SK-N-MC (cell line): ENCODE measurements around the gene ZNF770.
A peak's percentile ranks its signal among the peaks of the same experiment; 100 is the strongest.
"Not testable (repeated sequence)": the region's sequence is repeated elsewhere in the genome, so short reads cannot be mapped to it uniquely, and the experiment has no call there.

ENCODE experiments used
- DNase-seq: peaks from one replicate; pipeline ENCODE4 v3.0.0-alpha.2; 2011; ENCODE audit warnings: low read depth, low spot score
- H3K27ac ChIP-seq: fragments of 200-600 bp; sonication (generic); 2 replicates; pipeline ENCODE4 v1.5.1; 2016; ENCODE audit warnings: mixed run types
- H3K36me3 ChIP-seq: fragments of 200-600 bp; sonication (generic); 2 replicates; pipeline ENCODE4 v1.6.1; 2017; ENCODE audit warnings: antibody characterized with exemption, low read length, mixed read lengths; ENCODE audit not compliant: insufficient read depth
- H3K4me3 ChIP-seq: fragments of 200-600 bp; sonication (generic); 2 replicates; pipeline ENCODE4 v1.5.1; 2016
- H3K9ac ChIP-seq: fragments of 200-600 bp; sonication (generic); 2 replicates; pipeline ENCODE4 v1.8.0; 2017; ENCODE audit warnings: mixed run types, mixed read lengths; ENCODE audit not compliant: insufficient read length
- H3K9me3 ChIP-seq: fragments of 200-600 bp; sonication (generic); 2 replicates; pipeline ENCODE4 v1.6.1; 2017; ENCODE audit warnings: low read depth, mild to moderate bottlenecking, antibody characterized with exemption, low read length, moderate library complexity, mixed read lengths
- EZH2 ChIP-seq: fragments of 200-600 bp; sonication (generic); IDR thresholded peaks from one replicate; pipeline ENCODE4 v1.6.1; 2017; ENCODE audit warnings: antibody characterized with exemption
- FOXP2 ChIP-seq: optimal IDR thresholded peaks from 2 replicates; pipeline ENCODE3; 2011; ENCODE audit warnings: mild to moderate bottlenecking, moderate library complexity; ENCODE audit not compliant: insufficient read depth; ENCODE audit errors: extremely low read length, control extremely low read depth
- POLR2AphosphoS5 ChIP-seq: IDR thresholded peaks from 2 replicates; pipeline ENCODE4 v1.6.1; 2012; ENCODE audit warnings: mild to moderate bottlenecking, low read depth, low read length, borderline replicate concordance

The ZNF770 gene

DNA sequence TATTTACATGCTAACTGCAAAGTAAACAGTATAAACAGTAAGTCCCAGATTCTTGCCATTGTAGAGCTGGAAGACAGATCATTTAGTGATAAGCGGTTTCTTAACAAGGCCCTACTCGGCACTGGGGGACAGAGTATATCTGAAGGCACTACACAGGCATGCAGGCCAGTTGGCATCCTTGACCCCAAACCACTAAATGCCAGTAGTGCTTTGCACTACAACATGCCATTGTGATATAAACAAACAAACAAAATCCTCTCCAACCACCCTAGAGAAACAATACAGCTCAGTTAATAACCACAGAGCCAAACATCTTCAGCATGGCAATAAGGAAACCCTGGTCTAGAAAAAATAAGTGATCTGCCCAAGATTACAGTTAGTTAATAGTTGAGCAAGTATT, 23.8 kb downstream of the ZNF770 start:
- Histone ChIP-seq H3K9ac (no peak overlapping the region), H3K36me3 (peaks cover 22% of the 10 kb centered on the region), H3K9me3 (no peaks in the 10 kb centered on the region), H3K4me3 (no peak overlapping the region), H3K27ac (no peak overlapping the region)
- no peak for TF ChIP-seq EZH2
- no peak for DNase-seq

DNA sequence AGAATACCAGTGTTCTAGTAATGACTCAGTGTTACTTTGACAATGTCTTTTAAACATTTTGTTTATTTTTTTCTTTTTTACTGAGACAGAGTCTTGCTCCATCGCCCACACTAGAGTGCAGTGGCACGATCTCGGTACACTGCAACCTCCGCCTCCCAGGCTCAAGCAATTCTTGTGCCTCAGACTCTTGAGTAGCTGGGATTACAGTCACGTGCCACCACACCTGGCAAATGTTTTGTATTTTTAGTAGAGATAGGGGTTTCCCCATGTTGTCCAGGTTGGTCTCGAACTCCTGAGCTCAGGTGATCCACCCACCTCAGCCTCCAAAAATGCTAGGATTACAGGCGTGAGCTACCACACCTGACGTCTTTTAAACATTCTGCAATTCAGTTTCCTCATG, 34.2 kb downstream of the ZNF770 start:
- no peak overlapping the region for H3K27ac ChIP-seq
- no peak for DNase-seq
- TF ChIP-seq FOXP2 (no peak), POLR2AphosphoS5 (no peak), EZH2 (no peak)
- H3K9ac ChIP-seq = no peak overlapping the region
- H3K36me3 ChIP-seq = peaks cover 27% of the 10 kb centered on the region
- H3K4me3 ChIP-seq = no peak overlapping the region
- H3K9me3 ChIP-seq = no peaks in the 10 kb centered on the region

DNA sequence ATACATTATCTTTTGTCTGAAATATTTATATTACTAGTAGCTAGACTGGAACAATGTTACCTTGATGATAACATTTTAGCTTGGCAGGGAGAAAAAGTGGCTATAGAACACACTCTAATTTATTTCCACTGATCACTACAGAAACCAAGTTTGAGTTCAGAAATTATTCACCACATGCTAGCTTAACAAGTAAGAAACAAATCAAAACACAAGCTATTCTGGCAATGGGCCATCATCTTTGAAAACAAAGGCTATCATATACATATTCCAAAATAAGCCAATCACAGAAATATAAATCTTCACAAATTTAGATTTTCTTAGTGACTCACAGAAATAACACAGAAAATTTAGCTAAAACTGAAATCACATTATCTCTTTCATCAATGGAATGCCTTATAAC, 35.6 kb downstream of the ZNF770 start:
- Histone ChIP-seq H3K4me3 (no peak overlapping the region), H3K27ac (no peak overlapping the region), H3K9ac (no peak overlapping the region), H3K9me3 (no peaks in the 10 kb centered on the region), H3K36me3 (peaks cover 31% of the 10 kb centered on the region)
- no peak for DNase-seq
- TF ChIP-seq POLR2AphosphoS5 (no peak), EZH2 (no peak), FOXP2 (no peak)

DNA sequence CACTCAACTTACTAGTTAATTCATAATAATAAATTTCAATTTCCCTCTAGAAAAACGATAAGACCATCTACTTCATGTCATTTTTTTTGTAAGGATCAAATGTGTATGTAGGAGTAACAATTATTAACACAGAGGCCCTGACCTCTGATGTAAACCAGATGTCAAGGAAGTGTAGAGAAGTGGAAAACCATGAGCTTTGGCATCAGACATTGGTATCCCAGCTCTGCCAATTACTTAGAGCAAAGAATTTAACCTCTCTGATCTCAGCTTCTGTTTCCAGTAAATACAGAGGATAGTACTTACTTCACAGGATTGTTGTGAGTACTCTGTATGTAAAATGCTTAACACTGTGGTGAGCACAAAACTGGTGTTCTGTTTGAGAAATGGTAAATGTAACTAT, 36.1 kb downstream of the ZNF770 start:
- peaks cover 31% of the 10 kb centered on the region for H3K36me3 ChIP-seq
- no peak for TF ChIP-seq POLR2AphosphoS5
- TF ChIP-seq EZH2 = no peak
- TF ChIP-seq FOXP2 = no peak
- no peak for DNase-seq

DNA sequence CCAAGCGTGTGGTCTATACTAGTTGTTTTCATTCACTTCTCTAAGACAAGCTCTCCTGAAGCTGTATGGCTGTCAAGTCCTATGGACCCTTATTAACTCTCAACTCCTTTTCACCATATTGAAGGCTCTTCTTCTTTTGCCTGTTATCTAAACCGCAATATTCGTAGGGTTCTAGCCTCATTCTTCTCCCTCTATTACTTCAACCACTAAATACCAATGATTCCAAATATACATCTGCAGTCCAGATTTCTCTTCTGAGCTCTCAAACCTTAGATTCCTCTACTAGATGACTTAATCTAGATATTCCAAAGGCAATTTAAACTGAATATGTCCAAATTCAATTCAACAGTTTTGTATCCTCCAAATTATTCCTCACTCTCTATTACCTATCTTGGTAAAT, 43.2 kb downstream of the ZNF770 start:
- no peak overlapping the region for H3K4me3 ChIP-seq
- peaks cover 45% of the 10 kb centered on the region for H3K36me3 ChIP-seq
- no peak for DNase-seq
- no peak for TF ChIP-seq POLR2AphosphoS5
- no peak for TF ChIP-seq FOXP2
- no peak for TF ChIP-seq EZH2
- no peak overlapping the region for H3K9ac ChIP-seq
- H3K9me3 ChIP-seq = no peaks in the 10 kb centered on the region
- 0 out of 2 replicates have a peak overlapping the region, but pooled peaks have one; percentile 26 for H3K27ac ChIP-seq

More for the DNA sequence above, 36.1 kb downstream of the ZNF770 start:
- no peak overlapping the region for H3K27ac ChIP-seq
- no peaks in the 10 kb centered on the region for H3K9me3 ChIP-seq
- no peak overlapping the region for H3K9ac ChIP-seq
- no peak overlapping the region for H3K4me3 ChIP-seq

DNA sequence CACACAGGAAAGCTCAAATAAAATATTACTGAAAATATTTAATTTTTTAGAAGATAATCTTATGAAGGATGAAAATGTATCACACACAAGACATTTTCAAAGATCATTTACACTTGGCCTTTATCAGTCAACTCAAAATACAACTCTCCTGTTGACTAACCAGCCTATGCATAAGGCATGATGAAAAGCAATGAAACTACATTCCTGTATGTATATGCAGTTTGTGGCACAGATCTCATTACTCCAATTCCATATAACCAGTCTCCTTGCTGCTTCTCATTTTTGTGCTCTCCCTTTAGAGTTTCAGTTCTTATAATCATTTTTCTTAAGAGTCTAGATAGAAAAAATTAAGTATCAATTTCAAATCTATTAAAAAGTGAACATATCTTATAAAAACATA, 44.4 kb downstream of the ZNF770 start:
- Histone ChIP-seq H3K9ac (no peak overlapping the region), H3K4me3 (no peak overlapping the region), H3K36me3 (peaks cover 55% of the 10 kb centered on the region), H3K27ac (no peak overlapping the region), H3K9me3 (no peaks in the 10 kb centered on the region)
- DNase-seq = no peak
- TF ChIP-seq FOXP2 (no peak), EZH2 (no peak), POLR2AphosphoS5 (no peak)

DNA sequence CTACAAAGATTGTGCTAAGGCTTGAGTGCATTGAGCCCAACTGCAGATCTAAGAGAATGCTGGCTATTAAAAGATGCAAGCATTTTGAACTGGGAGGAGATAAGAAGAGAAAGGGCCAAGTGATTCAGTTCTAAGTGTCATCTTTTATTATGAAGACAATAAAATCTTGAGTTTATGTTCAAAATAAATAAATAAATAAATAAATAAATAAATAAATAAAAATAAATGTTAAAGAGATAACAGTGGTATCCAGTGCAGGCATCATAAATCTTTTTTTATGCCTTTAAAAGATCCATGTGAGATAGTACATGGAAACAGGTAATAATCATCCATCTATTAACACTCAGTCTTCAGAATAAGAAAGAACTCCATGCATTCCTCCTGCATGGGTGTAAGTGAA, 44.8 kb downstream of the ZNF770 start:
- H3K36me3 ChIP-seq = peaks cover 58% of the 10 kb centered on the region

DNA sequence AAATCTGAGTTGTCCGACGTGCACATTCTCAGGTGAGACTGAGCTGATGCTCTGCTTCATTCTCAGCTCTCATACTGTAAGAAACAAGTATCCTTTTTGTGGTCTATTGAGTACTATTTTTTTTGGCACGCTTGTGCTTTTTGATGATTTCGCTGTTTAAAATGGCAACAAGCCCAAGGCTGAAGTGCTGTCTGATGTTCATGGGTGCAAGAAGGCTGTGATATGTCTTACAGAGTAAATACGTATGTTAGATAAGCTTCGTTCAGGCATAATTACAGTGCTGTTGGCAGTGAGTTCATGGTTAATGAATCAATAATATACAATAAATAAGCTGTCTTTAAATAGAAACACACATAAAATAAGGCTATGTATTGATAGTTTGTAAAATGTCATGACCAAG, 45.7 kb downstream of the ZNF770 start:
- Histone ChIP-seq H3K36me3 (peaks cover 58% of the 10 kb centered on the region), H3K27ac (no peak overlapping the region), H3K4me3 (no peak overlapping the region), H3K9me3 (no peaks in the 10 kb centered on the region), H3K9ac (no peak overlapping the region)
- DNase-seq = no peak
- TF ChIP-seq FOXP2 = no peak
- no peak for TF ChIP-seq EZH2
- TF ChIP-seq POLR2AphosphoS5 = no peak

More for the DNA sequence above, 44.8 kb downstream of the ZNF770 start:
- H3K4me3 ChIP-seq, H3K9ac ChIP-seq, H3K27ac ChIP-seq, DNase-seq, H3K9me3 ChIP-seq: not testable (repeated sequence)

DNA sequence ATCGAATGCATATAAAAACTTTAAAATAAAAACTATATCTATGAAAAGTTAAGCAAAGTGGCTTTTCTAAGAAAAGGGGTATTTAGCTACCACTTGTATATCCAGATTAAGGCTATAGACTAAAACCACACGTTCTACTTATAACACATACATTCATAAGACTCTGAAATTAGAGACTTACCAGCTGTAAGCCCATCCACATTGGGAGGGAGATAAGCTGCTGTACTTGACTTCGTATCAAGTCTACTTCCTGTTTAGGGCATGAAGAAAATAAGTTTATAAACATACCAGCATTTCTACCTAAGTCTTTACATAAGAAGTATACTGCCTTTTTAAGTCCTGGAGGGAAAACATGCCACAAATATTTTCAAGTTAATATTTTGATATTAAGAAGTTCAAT, 46.3 kb downstream of the ZNF770 start:
- Histone ChIP-seq H3K9me3 (no peaks in the 10 kb centered on the region), H3K27ac (no peak overlapping the region), H3K9ac (no peak overlapping the region), H3K4me3 (no peak overlapping the region), H3K36me3 (peaks cover 58% of the 10 kb centered on the region)
- DNase-seq = no peak
- TF ChIP-seq FOXP2 (no peak), EZH2 (no peak), POLR2AphosphoS5 (no peak)

DNA sequence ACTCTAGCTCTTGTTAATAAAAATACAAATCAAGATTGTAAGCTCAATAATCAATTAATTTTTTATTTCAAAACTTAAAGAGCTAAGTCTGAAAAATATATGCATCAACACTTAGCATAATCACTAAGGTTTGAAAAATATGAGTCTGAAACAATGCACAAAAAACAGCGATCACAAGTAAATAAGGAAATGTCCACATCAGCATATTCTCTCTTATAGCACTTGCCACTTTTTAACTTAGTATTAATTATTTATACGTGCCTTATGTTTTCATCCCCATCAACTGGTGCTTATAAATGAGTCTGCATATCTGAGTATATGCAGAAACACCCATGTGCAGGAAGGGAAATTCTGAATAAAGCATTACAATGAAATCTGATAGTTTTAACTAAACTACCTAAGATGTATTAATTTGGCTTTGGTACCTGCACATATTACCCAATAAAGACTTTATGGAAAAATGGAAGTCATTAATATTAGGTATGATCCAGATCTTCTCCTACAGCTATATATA, 46.8 kb downstream of the ZNF770 start:
- no peak overlapping the region for H3K27ac ChIP-seq
- H3K4me3 ChIP-seq = no peak overlapping the region
- no peak overlapping the region for H3K9ac ChIP-seq
- DNase-seq = no peak
- TF ChIP-seq EZH2 (no peak), POLR2AphosphoS5 (no peak), FOXP2 (no peak)
- no peaks in the 10 kb centered on the region for H3K9me3 ChIP-seq
- peaks cover 58% of the 10 kb centered on the region for H3K36me3 ChIP-seq
